Activated gamma-delta T cell (primary cell): Measurements from ENCODE around the gene SRRM4.
"Not testable (repeated sequence)": the region's sequence is repeated elsewhere in the genome, so short reads cannot be mapped to it uniquely, and the experiment has no call there.

ENCODE experiments used
- DNase-seq: peaks from one replicate; lab custom pipeline; 2025; lab: John Stamatoyannopoulos, UW
- total RNA-seq, 2 donors: gene quantifications; one replicate each; lab custom pipeline; 2026; lab: John Stamatoyannopoulos, UW

SRRM4 gene, protein sequence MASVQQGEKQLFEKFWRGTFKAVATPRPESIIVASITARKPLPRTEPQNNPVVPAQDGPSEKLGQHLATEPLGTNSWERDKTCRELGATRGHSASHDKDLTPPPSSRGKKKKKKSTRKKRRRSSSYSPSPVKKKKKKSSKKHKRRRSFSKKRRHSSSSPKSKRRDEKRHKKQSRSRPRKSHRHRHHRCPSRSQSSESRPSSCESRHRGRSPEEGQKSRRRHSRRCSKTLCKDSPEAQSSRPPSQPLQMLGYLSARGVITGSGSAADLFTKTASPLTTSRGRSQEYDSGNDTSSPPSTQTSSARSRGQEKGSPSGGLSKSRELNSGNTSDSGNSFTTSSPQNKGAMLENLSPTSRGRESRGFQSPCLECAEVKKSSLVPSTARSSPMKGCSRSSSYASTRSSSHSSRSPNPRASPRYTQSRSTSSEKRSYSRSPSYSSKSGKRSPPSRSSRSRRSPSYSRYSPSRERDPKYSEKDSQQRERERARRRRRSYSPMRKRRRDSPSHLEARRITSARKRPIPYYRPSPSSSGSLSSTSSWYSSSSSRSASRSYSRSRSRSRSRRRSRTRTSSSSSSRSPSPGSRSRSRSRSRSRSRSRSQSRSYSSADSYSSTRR
- 0.04 to 0.05 reads per million in 2 donors for total RNA-seq

- no peak for DNase-seq
Observed at GRCh38 chr12:118981285-118982211, at the start of gene SRRM4. Gene SRRM4 (plus strand): TSS chr12:118981541. CDS start chr12:118981883, 342 bp downstream.

- DNase-seq: no peak
Observed at GRCh38 chr12:118946256-118946655, 35.1 kb upstream of the SRRM4 start.

DNA sequence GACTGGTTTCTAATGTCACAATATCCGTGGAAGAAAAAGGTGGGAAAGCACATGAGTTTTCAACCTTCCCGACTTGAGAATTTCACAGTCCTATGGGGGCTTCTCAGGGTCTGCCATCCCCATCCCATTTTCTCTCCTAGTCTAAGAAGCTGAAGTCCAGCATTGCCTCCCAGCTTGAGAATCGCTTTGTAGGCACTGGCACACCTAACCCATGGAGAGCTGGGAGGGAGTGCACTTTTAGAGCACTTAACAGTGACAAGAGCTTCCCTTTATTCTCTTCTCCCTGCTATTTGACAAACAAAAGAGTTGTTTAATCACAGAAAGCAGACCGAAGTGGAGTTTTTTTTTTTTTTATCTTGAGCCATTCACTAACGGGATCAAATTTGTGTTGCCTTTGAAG, 22.8 kb upstream of the SRRM4 start:
- no peak for DNase-seq

DNA sequence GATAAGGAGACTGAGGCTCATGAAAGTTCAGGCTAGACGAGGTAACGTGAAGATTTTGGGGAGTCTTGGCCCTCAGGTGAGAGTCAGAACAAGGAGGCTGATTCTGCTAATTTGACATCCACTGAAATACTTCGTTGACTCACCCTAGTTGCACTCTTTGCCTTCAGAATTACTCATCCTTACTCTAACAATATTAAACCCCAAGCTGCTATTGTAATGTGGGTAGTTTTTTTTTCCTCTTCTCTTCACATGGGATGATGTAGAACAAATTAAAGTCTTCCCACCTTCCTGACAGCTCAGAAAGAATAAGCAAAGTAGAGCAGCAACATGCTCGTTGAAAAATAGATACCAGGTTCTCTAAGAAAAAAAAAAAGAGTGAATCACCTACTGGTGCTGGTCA, 22.0 kb upstream of the SRRM4 start:
- no peak for DNase-seq

GRCh38 chr12:118959985-118960560, 21.3 kb upstream of the SRRM4 start:
- no peak for DNase-seq

DNA sequence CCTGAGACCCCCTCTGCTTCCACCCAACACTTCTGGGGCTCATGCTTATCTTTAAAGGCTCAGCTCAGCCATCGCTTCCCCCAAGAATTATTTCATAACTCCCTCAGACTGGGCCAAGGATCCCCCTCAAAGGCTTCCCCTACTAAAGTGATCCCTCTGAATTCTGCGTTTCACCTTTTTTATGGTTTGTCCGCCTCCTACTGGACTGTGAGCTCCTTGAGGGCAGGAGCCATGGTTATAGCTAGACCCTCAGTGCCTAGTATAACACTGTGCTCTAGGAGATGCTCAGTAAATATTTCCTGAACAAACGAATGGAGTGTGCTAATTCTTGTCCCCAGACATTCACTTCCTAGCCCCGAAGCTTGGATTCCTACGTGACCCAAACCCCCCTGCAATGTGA, 20.5 kb upstream of the SRRM4 start:
- no peak for DNase-seq

DNA sequence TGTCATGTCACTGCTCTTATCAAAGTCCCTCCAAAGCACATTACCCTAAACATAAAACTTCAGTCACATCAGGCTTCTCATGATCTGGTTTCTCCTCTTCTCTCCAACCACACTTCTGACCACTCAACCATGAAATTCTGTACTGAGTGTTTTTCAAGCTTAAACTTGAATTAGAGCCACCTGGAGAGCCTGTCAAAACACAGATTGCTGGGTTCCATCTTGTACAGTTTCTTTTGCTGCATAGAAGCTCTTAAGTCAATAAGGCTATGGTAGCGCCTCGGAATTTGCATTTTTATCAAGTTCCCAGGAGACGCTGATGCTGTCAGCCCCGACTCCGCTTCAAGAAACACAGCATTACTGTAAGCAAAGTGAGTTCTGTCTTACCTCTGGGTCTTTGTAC, 16.4 kb upstream of the SRRM4 start:
- no peak for DNase-seq

DNA sequence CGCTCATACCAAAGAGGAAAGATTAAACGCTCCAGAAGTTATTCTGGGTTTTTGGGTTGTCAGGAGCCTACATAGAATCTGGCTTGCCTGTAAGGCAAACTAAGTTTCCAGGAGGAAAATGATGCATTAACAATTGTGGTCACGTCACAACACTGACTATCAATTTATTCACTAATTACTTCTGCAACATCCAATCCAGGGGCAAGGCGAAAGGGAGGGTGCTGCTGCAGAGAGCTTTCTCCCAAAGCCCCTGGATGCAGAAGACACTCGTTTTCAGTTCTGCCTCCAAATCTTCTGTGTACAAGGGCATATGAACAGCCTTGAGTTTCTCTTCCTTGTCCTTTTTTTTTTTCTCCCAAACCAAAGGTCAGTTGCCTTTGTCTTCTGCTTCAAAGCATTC, 10.5 kb upstream of the SRRM4 start:
- DNase-seq: no peak

DNA sequence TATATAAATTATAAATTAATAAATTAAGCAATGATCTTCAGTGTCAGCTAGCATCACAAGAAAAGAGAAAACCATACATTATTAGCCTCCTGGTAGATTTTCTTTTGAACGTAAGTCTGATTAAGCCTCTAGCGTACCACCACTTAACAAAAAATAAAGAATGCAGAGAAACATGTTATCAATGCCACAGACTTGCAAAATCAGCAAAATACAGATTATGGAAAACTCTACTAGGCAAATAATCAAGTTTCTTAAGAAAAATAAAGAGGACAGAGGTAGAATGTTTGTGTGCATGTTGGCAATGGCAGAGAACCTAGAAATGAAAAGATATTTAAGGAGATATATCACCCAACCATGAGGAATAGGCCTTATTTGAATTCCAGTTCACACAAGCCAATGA, 8.4 kb upstream of the SRRM4 start:
- no peak for DNase-seq

DNA sequence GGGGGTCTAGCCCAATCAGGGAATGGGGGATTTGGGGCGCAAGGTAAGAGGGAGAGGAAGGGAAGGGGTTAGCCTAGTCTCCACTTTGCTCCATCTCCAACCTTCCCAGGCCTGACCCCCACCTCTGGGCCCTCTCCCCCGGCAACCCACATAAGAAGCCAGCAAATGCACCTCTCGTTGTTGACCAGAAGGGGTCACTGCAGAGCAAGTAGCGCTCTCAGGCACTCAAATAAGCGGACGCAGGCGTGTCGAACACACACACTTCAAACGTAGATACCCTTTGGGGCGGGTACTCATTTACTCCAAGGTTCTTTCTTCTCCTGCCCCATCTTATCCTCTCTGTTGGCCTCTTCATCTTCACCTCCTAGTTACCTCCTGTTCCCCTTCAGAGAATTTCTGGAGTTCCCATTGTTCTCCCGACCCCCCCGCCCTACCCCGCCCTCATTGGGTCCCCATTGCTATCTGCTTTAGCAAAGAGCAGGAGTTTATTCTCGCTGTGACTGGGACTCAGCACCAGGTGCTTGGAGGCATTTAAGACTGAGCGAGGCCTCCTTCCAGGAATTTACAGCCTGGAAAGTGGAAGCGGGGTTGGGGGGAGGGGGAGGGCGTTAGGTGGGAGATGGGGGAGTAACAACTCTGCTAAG, 1.5 kb upstream of the SRRM4 start:
- DNase-seq: no peak

DNA sequence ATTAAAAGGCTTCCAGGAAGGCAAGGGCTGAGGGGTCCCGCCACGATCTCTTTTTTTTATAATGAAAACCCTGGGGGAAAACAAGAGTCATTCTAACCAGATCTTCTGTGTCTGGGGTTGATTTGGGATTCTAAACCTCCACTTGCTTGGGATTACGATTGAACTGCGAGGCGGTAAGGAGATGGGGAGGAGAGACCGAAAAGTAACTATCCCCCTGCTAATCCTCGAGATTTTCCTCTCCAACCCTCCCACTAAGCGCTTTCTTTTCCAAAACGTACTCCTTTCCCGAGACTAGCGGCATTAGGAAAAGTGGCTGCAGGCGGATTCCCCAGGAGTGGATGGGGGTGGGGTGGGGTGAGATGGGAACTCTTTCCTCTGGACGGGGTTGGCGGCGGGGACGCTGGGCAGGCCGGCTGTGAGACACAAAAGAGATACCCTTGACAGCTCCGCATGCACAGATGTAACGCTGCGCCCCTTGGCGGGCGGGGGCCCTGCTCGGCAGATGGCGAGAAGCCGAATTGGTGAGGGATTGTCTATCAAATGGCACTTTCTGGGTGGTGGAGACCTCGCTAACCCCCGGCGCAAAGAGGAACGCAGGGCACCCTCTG, 830 bp upstream of the SRRM4 start:
- no peak for DNase-seq

GRCh38 chr12:118982302-118982701, 961 bp downstream of the SRRM4 start:
- DNase-seq: no peak

DNA sequence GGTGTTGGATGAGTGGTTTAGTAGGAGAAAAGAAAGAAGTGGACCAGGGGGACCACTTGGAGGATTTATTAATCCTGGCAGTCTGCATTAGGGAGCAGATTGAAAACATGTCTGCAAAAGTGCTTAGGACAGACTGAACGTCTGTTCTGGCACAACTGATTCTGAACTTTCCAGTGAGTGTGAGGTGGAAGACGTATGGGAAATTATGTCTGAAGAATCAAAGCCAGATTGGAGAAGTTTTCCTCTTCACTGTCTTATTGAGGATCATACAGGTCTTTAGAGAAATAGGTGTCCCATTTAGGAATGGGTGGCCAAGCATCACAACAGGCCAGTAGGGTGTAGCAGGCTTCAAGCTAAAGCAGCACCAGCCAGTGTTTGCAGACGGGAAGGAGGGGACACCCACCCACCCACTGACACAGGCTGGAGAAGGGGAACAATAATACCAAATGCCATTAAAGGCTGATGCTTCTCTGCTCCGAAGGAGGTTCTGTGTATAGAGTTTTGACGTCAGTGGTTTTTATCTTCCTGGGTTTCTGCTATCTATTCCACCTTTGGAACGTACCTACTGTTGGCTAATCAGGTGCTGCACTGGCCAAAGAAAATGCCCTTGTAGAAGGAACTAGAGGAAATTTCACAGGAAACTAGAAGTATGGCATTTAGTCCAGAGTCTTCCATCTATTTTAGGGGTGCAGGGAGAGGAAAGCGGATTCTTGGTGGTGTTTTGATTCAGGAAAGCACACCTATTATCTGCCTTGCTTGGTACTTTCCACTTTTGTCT, 1.8 kb downstream of the SRRM4 start:
- DNase-seq: no peak

DNA sequence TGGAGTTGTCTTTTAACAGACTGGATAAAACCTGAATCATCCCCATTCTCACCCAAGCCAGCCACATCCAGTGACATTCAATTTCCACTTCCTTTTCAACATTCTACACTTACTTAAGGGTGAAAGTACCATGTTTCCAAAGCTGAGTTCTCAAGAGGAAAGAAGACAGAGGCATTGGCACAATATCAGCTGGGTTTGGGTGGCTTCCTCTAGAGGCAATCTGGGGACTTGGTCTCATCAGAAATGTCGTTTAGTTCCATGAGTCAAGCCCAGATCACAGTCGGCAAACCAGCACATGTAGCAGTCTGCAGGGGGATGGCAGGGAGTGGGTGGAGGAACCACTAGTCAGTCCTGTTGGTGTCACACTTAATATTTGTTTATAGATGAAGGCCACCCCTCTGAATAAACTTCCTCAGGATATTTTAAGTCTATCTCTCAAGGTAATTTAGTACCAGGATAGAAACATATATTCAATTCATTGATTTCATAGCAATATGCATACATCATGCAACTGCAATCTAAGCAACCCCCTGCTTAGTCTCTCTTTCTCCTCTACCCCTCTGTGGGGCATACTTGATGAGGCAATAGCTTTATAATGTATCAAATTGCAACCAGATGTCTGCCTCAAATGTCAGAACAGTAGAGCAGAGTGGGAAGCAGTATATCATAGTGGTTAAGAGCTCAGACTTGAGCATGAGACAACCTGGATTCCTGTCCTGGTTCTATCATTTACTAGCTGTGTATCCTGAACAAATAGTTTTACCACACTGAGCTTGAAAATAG, 3.0 kb downstream of the SRRM4 start:
- DNase-seq: no peak

GRCh38 chr12:118986050-118986449, 4.7 kb downstream of the SRRM4 start:
- DNase-seq: no peak

GRCh38 chr12:118999107-118999506, 17.8 kb downstream of the SRRM4 start:
- no peak for DNase-seq

GRCh38 chr12:119005085-119005484, 23.7 kb downstream of the SRRM4 start:
- DNase-seq: no peak

DNA sequence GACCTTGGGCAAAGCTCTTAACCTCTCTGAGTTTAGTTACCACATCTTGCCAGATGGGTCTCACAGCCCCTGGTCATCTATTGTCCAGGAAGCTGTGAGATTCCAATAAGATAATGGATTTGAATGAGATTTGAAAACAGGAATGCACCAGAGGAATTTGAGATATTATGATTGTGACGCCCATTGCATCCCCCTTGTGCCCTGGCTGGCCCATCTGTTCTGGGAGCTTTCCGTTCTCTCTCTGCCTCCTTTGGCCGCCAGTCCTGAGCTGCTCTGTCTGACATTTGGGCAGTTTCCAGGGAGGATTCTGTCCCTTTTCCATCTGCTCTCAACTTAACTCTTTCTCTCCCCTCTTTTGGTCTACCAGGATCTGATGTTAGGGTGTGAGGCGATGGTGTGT, 24.6 kb downstream of the SRRM4 start:
- no peak for DNase-seq

DNA sequence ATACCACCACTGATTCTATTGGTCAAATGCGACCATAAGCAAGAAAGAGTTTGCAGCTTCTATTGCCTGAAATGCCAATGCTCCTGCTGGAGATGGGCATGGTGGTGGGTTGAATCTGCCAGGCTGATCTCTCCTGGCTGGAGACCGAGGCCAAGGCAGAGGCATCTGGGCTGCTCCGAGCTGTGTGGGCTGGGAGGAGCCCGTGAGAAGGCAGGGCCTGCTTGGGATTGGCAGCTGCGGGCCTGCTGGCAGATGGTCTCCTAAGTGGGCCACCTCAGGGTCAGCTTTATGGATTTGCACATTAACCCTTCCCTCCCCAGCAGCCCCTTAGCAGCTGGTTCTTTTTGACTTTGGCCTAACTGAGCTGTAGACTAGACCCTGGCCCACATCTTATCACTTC, 25.4 kb downstream of the SRRM4 start:
- no peak for DNase-seq

- DNase-seq: not testable (repeated sequence)
Observed at GRCh38 chr12:119008273-119008672, 26.9 kb downstream of the SRRM4 start.
